ENCODE measurements around the gene ART3.
"Not testable (repeated sequence)": the region's sequence is repeated elsewhere in the genome, so short reads cannot be mapped to it uniquely, and the experiment has no call there.

ART3 gene, protein sequence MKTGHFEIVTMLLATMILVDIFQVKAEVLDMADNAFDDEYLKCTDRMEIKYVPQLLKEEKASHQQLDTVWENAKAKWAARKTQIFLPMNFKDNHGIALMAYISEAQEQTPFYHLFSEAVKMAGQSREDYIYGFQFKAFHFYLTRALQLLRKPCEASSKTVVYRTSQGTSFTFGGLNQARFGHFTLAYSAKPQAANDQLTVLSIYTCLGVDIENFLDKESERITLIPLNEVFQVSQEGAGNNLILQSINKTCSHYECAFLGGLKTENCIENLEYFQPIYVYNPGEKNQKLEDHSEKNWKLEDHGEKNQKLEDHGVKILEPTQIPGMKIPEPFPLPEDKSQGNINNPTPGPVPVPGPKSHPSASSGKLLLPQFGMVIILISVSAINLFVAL

DNA sequence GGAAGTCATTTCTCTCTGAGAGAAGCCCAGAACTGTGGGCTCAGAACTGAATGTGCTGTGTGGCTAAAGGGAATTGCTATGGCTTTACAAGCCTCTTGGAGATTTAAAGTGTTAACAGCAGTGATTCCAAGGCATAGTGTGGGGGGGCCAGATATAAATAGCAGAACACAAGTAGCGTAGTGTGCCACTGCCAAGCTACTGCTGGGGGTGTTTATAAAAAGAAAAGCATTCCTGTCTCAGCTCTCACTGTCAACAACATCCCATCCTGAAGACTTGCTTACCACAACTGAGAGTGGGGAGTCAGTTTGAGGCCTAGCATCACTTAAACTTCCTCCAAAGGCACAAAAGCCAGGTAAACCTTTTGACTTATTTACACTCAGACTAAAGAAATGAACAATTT lies at the start of gene ART3:
Gene ART3, plus strand, starts transcription at position 242 of the 400 bp plus-strand sequence. CDS start 1,181 bp downstream, outside the sequence.
- no peak for DNase-seq (ENCODE audit: low read depth)

DNA sequence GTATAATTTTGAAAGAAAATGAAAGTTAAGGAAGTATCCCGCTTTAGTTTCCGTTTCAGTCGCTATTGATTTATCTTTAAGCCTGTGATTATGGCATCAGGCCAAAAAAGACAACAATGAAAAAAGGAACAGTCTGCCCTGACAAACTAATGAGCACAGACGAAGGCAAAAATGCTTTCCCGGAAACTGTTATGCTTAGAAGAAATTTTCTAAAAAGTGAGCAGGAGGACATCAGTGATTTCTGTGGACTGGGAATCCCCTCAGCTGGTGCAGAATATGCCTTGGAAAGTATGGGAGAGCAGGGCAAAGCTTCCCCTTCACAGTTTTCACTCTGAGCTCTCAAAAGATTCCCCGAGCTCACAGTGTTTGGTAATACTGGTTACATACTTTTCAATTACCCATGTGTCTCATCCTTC lies 46.2 kb upstream of the ART3 start:
- DNase-seq (ENCODE audit: low read depth) = no peak

DNA sequence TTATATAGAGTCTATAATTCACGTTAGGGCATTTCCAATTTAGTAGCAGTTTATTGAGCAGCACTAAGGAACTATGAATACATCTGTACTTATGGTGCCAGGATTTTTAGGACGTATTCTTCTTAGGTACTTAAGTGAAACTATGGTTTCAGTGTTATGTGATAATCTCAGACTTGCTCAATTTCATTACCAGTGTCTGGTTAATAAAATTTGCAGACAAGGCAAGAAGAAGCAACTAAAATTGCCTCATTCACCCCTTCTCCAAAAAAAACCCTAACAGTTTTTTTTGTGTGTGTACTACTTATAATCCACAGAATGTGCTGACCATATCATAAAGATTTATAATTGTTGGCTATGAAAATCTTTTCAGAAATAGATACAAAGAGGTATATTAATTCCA lies 45.2 kb upstream of the ART3 start:
- no peak for DNase-seq (ENCODE audit: low read depth)

DNA sequence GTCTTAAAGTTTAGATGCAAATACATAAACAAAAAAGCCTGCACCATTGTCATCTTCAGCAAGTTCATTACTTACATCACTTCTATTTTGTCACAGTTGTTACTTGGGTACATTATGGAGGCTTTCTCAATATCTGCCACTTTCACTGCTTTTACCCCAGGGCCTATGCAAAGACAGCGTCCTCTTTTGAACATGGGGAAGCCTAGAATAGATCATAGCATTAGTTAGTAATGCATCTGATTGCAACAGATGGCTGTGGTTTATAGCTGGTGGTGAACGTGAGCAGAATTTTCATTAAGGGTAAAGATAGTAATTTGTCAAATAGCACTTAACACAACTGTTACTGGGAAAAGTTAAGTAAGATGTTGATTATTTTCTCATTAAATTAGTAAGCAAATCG lies 39.4 kb upstream of the ART3 start:
- DNase-seq (ENCODE audit: low read depth) = peak; percentile 19

DNA sequence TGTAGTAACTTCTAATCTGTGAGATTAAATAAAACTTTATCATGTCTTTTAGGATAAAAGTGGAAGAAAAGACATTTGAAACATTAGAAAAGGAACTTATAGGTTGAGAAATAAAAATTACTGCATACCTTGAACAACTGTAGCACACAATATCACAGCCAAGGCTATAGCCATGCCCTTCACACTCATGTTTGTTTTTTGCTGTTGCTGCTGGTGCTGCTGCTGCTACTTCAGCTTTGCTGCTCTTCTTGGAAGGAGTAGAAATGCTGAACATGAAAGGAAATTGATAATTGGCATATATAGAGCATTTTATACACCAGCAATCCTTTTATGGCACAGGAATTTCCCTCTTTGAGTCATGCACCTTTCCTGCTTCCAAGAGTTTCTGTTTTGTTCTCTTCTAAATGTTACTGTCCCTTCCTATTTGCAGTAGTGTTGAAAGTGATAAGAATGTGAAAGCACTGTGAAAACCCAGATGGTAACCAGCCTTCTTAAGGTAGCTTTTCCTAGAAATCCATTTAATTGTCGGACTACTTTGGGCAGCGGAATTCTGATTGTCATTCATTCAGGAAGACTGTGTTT lies 38.6 kb upstream of the ART3 start, which contains the start of gene CXCL11:
Gene CXCL11, minus strand, starts transcription at position 272 of the 582 bp plus-strand sequence. Its CDS starts 83 bp downstream, at position 189.
- DNase-seq (ENCODE audit: low read depth) = peak; percentile 27

DNA sequence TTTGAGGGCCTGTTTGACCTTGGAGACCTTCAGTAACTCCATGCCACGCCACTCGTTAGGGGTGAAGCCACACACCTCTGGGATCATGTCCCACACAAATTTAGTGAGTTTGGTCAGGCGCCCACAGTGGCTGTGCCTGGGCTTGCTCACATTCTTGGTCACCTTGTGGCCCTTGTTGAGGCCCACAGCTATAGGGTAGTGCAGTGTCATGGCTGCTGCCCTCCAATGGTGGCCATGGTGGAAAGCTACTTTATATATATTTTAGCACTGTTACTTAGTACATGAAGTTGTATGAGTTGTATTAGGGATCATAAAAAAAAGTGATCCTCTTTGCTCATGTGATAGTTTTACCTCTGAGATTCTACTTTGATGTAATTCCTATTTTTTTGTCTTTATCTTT lies 37.7 kb upstream of the ART3 start:
- no peak for DNase-seq (ENCODE audit: low read depth)

DNA sequence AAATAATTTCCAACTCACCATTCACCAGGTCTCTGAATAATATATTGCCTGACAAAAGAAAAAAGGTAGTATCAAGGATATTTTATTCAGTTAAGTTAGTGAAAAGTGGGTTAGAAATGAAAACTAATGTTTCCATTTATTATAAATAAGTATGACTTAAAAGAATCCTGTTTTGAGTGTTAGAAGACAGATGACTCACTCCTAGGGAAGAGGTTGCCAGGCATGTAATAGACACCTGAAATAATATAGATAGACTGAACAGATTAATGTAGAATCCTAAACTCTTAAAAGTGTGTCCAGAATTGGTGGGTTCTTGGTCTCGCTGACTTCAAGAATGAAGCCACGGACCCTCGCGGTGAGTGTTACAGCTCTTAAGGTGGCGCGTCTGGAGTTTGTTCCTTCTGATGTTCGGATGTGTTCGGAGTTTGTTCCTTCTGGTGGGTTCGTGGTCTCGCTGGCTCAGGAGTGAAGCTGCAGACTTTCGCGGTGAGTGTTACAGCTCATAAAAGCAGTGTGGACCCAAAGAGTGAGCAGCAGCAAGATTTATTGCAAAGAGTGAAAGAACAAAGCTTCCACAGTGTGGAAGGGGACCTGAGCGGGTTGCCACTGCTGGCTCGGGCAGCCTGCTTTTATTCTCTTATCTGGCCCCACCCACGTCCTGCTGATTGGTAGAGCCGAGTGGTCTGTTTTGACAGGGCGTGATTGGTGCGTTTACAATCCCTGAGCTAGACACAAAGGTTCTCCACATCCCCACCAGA lies 32.1 kb upstream of the ART3 start:
- not testable (repeated sequence) for DNase-seq (ENCODE audit: low read depth)

DNA sequence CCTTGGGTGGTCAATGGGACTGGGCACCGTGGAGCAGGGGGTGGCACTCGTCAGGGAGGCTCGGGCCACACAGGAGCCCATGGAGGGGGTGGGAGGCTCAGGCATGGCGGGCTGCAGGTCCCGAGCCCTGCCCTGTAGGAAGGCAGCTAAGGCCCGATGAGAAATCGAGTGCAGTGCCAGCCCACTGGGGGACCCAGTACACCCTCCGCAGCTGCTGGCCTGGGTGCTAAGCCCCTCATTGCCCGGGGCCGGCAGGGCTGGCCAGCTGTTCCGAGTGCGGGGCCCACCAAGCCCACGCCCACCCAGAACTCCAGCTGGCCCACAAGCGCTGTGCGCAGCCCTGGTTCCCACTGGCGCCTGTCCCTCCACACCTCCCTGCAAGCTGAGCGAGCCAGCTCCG lies 31.2 kb upstream of the ART3 start:
- DNase-seq (ENCODE audit: low read depth) = not testable (repeated sequence)

DNA sequence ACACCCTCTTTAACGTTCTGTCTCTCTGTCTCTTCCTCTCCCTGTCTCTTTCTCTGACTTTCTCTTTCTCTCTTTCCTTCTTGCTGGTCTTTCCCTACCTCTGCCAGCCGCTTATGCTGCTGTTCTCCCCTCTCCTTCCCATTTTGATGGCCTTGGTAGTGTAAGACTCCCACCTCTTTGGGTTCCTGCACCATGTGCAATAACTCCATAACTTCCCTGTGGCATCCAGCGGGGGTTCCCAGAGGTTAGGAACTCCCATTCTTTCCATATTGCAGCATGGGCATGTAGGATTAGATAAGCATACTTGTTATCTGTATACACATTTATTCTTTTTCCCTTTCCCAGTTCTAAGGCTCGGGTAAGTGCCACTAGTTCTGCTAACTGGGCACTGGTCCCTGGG lies 29.8 kb upstream of the ART3 start:
- not testable (repeated sequence) for DNase-seq (ENCODE audit: low read depth)

DNA sequence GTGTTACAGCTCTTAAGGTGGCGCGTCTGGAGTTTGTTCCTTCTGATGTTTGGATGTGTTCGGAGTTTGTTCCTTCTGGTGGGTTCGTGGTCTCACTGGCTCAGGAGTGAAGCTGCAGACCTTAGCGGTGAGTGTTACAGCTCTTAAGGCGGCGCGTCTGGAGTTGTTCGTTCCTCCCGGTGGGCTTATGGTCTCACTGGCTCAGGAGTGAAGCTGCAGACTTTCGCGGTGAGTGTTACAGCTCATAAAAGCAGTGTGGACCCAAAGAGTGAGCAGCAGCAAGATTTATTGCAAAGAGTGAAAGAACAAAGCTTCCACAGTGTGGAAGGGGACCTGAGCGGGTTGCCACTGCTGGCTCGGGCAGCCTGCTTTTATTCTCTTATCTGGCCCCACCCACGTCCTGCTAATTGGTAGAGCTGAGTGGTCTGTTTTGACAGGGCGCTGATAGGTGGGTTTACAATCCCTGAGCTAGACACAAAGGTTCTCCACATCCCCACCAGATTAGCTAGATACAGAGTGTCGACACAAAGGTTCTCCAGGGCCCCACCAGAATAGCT lies 24.6 kb upstream of the ART3 start:
- DNase-seq (ENCODE audit: low read depth) = not testable (repeated sequence)

DNA sequence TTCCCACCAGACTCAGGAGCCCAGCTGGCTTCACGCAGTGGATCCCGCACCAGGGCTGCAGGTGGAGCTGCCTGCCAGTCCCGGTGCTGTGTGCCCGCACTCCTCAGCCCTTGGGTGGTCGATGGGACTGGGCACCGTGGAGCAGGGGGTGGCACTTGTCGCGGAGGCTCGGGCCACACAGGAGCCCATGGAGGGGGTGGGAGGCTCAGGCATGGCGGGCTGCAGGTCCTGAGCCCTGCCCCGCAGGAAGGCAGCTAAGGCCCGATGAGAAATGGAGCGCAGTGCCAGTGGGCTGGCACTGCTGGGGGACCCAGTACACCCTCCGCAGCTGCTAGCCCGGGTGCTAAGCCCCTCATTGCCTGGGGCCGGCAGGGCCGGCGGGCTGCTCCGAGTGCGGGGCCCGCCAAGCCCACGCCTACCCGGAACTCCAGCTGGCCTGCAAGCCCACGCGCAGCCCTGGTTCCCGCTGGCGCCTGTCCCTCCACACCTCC lies 23.9 kb upstream of the ART3 start:
- not testable (repeated sequence) for DNase-seq (ENCODE audit: low read depth)

DNA sequence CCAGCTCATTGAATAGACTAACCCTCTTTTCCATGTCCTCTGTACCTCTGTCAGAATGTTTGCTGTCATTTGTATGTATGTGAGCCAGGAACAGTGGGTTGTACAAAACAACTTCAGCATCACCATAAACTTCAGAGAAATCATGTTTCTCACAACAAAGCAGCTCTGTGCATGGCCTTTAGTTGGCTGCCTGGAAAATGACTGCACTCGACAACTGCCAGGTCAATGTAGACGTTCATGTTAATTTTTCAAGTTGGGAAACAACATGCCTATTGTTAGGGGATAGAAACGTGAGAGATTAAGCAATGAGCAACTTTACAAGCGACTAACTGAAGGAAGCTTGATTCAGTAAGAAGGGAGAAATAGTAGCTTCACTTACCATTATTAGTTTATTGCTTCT lies 20.8 kb upstream of the ART3 start:
- no peak for DNase-seq (ENCODE audit: low read depth)

DNA sequence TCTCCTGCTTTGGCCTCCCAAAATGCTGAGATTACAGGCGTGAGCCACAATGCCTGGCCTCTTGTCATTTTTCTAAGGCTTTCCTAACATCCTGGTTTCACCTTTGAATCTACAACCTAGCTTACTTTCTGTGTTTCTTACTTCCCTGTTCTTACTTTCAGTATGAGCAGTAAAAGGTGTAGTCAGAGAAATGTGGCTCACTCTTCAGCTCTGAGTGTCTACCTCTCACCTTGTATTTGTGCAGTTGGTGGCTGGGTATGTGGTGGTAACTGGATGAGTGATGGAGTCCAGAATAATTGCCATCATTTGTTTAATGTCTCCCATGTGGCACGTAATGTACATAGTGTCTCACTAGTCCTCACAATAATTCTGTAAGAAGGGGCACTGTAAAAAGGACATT lies 19.5 kb upstream of the ART3 start:
- no peak for DNase-seq (ENCODE audit: low read depth)

DNA sequence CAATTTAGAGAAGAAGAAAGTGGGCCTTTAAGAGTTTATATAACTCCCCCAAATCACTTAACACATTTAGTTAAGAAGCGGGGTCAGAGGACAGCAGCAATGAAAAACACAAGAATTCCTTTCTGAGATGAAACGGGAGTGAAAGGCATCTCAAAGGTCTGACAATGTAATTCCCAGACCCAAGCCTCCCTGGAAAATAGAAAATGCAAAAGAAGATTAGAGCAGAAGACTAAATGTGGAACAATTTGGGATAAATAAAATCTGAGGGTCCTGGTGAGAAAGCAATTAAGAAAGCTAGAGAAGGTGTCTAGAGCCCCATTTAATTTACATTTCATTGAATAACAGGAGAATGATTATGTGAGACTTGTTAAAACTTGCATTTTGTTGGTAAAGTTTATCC lies 19.1 kb upstream of the ART3 start:
- DNase-seq (ENCODE audit: low read depth) = no peak

DNA sequence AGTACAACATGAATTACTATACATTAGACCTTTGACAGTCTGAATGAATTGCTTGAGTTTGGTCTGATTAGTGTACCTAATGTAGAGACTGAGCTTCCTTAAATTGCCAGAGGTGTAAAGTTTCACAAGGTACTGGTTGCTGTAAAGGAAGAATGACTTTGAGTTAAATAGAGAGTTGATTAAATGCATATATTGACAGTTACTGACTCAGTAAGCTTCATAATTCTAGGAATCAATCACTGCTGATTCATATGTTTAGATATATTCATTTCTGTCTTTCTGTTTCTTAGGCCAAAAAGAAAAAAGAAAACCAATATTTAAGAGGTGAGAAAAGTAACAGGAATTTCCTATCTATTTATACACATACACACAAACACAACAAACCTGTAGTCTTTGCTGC lies 16.2 kb upstream of the ART3 start:
- DNase-seq (ENCODE audit: low read depth) = no peak

DNA sequence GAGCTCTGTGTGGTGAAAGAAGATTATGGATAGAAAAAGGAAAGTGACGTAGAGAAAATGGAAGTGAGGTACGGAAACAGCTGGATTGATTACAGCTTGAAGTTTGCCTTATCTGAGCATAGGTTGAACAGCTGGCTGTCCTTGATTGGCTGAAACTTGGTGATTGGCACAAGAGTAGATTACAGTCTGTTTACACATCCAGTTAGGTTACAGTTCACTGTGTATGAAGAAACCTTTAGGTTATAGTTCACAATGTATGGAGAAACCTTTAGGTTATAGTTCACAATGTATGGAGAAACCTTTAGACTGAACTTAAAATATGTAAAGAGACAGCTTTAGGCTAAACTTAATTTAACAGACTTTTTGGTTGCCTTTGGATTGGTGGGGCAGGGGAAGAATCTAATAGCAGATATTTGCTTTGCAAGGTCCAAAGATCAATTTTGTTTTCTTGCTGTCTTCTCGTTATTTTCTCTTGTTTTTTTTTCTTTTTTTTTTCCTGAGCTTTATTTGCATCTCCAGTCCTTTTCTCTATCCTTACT lies 15.6 kb upstream of the ART3 start:
- DNase-seq (ENCODE audit: low read depth) = no peak

DNA sequence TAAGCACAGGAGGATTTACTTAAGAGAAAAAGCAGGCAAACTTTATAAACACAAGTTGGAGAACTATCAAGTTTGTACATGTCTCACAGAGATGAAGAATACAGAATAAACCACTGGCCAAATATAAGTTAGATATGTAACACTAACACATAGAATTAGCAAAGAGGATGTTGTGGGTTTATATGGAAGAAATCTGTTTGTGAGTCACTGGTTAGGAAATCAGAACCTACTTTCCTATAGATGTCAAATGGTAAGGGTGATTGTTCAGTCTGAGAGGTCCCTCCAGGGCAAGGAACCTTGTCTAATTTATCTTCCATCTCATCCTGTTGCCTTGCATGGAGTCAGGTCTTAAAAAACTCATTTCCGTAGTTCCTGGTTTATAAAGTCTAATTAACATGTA lies 14.8 kb upstream of the ART3 start:
- peak; percentile 68 for DNase-seq (ENCODE audit: low read depth)

DNA sequence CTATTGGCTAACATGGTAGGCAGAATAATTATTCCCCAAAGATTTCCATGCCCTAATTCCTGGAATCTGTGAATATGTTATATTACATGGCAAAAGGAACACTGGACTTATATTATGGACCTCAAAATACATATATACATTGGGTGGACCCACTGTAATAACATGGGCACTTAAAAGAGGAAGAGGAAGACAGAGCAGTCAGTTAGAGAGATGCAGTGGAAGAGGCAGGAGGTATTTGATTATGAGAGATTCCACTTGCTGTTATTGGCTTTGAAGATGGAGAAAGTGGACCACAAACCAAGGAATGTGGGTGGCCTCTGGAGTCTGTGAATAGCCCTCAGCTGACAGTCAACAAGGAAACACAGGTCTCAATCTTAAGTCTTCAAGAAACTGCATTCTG lies 14.0 kb upstream of the ART3 start:
- no peak for DNase-seq (ENCODE audit: low read depth)

DNA sequence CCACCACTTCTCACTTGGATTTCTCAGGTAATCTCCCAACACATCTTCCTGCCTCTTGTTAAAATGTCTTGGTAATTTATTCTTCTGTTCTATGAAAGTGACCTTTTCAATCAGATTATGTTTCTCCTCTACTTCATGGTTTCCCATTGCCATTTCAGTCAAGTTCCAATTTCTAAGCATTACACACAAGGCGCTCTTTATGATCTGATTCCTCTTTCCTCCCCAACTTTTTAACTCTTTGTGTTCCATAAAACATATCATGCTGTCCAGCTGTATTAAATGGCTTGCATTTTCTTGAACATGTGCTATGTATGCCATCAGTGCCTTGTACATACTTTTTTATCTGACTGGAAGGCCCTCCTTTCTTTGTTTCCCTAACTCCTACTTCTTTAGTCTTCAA lies 13.1 kb upstream of the ART3 start:
- no peak for DNase-seq (ENCODE audit: low read depth)

DNA sequence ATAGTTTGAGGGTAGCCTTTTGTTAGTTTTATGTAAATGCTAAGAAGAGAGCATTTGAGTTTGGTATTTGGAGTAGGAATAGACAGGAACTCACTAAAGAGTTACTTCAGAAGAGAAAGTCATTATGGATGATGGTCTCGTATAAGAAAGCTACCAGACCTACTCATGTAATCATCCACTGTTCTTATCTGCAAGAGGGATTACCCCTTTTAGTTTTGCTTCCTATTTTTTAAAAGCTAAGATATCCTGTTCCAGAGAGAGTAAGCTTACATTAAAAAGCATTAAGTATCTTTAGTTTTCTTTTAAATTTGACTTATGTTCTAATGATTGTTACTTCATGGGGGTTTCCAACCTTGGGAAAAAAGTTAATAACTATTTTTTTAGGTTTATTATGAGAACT lies 12.5 kb upstream of the ART3 start:
- DNase-seq (ENCODE audit: low read depth) = no peak

DNA sequence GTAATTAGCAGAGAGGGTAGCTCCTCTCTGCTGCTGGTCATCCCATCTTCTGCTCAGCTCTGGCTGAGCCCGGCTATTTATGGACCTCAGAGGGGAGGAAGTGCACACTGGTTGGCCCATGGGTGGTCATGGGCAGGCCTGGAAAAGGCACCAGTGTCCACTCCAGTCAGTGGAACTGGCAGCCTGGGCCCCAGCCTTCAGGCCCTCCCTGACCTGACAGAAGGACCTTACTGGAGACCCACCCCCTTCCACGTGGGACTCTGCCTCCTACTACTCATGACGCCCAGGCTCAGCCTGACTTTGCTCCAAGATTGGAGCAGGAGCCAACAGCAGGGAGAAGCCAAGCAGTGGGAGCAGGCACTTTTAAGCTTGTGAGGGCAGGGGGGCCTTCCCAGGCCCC lies 8.0 kb upstream of the ART3 start:
- DNase-seq (ENCODE audit: low read depth) = no peak

DNA sequence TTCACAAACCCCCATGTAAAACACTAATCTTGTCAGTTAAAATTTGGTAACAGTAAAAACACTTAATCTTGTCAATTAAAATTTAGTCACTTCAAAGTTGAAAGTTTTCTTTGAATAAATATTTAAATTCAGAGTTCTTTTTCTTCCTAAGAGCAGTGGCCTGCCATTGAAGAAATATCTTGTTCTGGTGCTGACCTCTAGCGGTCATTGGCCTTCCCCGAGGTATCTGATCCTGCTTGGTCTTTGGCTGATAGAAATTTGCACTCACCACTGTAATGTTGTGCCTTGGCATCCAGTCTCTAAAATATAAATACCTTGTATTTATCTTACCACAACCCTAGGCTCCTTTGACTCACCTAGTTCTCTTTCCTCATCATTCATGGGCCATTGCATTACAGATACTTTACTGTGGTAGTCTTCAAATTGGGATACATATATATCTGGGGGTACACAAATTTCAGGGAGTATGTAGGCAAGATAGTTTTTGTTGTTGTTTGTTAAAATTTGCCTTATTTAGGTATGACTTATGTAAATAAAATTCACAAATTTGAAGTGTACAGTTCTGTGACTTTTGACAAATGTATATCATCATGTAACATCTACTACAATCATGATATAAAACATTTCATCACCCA lies 6.7 kb upstream of the ART3 start:
- DNase-seq (ENCODE audit: low read depth) = peak; percentile 77
